ENCODE data around the gene RBMY1B.
"Not testable (repeated sequence)": the region's sequence is repeated elsewhere in the genome, so short reads cannot be mapped to it uniquely, and the experiment has no call there.

RBMY1B gene

GRCh38 chrY:21511038-21511437, at the start of gene RBMY1B:
Gene RBMY1B, plus strand, starts transcription at chrY:21511338. Its CDS starts 2,013 bp downstream, at chrY:21513351.
- DNase-seq (ENCODE audit: low spot score); in situ Hi-C loops (cut with MboI; ENCODE audit: low sequenced_read_pairs, unreplicated experiment): not testable (repeated sequence)

GRCh38 chrY:21462915-21463314, 48.2 kb upstream of the RBMY1B start:
- in situ Hi-C loops (cut with MboI; ENCODE audit: low sequenced_read_pairs, unreplicated experiment); DNase-seq (ENCODE audit: low spot score): not testable (repeated sequence)

DNA sequence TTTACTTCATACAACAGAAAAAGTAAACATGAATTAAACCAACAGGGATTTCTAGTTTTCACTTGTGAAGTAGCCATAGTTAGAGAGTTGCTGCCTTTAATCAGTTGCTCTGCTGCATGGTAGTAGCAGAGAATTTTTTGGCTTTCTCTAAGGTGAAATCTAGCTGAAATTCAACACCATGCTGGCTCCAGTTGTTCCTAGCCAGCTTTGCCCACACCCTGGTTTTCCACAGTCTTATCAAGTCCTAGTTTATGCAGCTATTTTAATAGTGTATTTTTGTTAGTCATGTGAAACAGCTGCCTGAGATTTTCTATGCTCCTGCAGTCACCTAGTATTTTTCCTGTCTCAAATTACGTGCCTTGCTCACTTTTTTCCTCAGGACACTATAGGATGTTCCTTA, 28.2 kb upstream of the RBMY1B start:
- TF ChIP-seq CTCF (IDR thresholded peaks at IDR 0.05; ENCODE audit: borderline replicate concordance, control extremely low read depth, extremely low read depth, insufficient read depth, missing control alignments), result no peak
- no peak for DNase-seq (ENCODE audit: low spot score)
- in situ Hi-C loops (cut with MboI; ENCODE audit: low sequenced_read_pairs, unreplicated experiment), result no loop called here

DNA sequence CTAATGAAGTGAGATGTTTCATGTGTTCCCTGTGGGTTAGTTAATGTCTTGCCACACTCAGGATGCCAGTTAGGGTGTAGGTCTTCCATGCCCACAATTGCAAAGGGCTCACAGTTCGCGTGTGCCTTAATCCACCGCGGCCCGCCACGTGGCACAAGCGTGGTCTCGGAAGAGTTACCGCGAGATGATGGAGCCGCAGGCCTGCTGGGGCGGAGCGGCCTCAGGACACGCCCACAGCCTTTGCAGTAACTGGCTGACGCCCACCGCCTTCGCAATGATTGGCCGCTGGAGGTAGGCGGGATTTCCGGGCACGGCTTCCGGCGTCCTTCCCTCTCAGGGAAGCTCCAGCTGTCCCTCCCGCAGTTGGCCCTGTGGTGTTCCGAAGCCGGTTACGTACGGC, 23.4 kb downstream of the RBMY1B start, which contains the start of gene RBMY1A1:
TSS of gene RBMY1A1 (plus strand) at position 301 of the 400 bp plus-strand sequence. CDS start 2,013 bp downstream, outside the sequence.
- DNase-seq (ENCODE audit: low spot score); in situ Hi-C loops (cut with MboI; ENCODE audit: low sequenced_read_pairs, unreplicated experiment): not testable (repeated sequence)

DNA sequence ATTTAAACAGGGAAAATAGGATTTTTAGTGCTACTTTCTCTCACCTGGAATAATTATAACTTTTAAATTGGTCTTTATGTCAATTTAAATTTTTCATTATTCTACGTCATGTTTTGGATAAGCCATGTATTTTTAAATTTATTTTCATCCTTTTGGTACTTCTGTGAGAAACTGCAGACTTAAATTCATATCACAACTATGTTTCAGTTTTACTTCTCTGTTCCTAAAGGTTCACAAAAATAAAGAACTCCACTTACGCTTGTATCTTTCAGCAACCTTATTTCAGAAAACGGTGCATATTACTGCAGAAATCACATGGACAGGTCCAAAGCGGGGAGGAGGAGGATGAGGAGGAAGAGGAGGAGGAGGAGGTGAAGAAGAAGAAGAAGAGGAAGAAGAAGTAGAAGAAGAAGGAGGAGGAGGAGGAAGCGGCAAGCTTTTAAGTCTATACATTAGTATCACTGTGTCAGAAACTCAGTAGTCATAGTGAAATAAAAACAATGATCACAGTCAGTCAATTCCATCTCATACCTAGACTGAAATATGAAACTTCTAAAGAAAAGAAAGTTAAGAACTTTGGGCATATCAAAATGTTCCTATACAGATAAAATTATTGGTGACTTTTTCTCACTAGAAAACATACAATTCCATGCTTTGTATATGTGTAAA, 48.3 kb downstream of the RBMY1B start:
- DNase-seq (ENCODE audit: low spot score); in situ Hi-C loops (cut with MboI; ENCODE audit: low sequenced_read_pairs, unreplicated experiment): not testable (repeated sequence)

Data from GM13976 (cell line).